ENCODE results near the gene PLD4.
A peak's percentile ranks its signal among the peaks of the same experiment; 100 is the strongest.
"Not testable (repeated sequence)": the region's sequence is repeated elsewhere in the genome, so short reads cannot be mapped to it uniquely, and the experiment has no call there.

The PLD4 gene

DNA sequence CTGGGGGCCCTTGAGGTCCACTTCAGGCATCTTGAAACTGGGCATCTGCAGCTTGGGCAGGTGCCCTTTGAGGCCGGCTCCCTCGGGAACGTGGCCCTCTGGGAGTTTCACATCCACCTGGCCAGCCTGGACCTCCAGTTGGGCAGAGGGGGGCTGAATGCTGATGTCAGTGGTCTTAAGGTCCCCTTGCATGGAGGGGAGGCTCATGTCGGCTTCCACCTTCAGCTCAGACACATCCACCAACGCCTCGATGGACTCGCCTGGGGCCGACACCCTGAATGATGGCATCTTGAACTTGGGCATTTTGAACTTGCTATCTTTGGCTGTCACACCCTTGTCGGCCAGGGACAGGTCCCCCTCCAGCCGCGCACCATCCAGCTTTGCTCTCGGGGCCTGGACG is 22.5 kb downstream of the PLD4 start:
- DNase-seq; intact Hi-C loops (cut with DNase I): not testable (repeated sequence)

DNA sequence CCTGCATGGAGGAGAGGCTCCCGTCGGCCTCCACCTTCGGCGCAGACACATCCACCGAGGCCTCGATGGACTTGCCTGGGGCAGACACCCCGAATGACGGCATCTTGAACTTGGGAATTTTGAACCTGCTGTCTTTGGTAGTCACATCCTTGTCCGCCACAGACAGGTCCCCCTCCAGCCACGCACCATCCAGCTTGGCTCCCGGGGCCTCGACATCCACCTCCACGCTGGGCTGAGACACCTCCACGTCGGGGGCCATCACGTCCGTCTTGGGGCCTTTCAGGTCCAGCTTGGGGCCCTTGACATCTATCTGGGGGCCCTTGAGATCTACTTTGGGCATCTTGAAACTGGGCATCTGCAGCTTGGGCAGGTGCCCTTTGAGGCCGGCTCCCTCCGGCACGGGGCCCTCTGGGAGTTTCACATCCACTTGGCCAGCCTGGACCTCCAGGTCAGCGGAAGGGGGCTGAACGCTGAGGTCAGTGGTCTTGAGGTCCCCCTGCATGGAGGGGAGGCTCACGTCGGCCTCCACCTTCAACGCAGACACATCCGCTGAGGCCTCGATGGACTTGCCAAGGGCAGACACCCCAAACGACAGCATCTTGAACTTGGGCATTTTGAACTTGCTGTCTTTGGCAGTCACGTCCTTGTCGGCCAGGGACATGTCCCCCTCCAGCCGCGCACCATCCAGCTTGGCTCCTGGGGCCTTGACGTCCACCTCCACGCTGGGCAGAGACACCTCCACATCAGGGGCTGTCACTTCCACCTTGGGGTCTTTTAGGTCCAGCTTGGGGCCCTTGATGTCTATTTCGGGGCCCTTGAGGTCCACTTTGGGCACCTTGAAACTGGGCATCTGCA is 23.4 kb downstream of the PLD4 start:
- intact Hi-C loops (cut with DNase I); DNase-seq: not testable (repeated sequence)

DNA sequence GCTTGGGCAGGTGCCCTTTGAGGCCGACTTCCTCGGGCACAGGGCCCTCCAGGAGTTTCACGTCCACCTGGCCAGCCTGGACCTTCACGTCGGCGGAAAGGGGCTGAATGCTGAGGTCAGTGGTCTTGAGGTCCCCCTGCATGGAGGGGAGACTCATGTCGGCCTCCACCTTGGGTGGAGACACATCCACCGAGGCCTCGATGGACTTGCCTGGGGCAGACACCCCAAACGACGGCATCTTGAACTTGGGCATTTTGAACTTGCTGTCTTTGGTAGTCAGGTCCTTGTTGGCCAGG is 24.0 kb downstream of the PLD4 start:
- intact Hi-C loops (cut with DNase I), result no loop called here
- DNase-seq, result no peak

DNA sequence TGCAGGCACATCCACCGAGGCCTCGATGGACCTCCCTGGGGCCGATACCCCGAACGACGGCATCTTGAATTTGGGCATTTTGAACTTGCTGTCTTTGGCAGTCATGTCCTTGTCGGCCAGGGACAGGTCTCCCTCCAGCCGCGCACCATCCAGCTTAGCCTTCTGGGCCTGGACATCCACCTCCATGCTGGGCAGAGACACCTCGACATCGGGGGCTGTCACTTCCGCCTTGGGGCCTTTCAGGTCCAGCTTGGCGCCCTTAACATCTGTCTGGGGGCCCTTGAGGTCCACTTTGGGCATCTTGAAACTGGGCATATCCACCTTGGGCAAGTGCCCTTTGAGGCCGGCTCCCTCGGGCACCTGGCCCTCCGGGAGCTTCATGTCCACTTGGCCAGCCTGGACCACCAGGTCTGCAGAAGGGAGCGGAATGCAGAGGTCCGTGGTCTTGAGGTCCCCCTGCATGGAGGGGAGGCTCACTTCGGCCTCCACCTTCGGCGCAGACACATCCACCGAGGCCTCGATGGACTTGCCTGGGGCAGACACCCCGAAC is 24.8 kb downstream of the PLD4 start:
- intact Hi-C loops (cut with DNase I); DNase-seq: not testable (repeated sequence)

DNA sequence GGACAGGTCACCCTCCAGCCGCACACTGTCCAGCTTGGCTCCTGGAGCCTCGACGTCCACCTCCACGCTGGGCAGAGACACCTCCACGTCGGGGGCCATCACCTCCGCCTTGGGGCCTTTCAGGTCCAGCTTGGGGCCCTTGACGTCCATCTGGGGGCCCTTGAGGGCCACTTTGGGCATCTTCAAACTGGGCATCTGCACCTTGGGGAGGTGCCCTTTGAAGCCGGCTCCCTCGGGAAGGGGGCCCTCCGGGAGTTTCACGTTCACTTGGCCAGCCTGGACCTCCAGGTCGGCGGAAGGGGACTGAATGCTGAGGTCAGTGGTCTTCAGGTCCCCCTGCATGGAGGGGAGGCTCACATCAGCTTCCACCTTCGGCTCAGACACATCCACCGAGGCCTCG is 25.3 kb downstream of the PLD4 start:
- no peak for DNase-seq
- intact Hi-C loops (cut with DNase I), result no loop called here

DNA sequence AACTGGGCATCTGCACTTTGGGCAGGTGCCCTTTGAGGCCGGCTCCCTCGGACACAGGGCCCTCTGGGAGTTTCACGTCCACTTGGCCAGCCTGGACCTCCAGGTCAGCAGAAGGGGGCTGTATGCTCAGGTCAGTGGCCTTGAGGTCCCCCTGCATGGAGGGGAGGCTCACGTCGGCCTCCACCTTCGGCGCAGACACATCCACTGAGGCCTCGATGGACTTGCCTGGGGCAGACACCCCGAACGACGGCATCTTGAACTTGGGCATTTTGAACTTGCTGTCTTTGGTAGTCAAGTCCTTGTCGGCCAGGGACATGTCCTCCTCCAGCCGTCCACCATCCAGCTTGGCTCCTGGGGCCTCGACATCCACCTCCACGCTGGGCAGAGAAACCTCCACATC is 26.0 kb downstream of the PLD4 start:
- not testable (repeated sequence) for DNase-seq

DNA sequence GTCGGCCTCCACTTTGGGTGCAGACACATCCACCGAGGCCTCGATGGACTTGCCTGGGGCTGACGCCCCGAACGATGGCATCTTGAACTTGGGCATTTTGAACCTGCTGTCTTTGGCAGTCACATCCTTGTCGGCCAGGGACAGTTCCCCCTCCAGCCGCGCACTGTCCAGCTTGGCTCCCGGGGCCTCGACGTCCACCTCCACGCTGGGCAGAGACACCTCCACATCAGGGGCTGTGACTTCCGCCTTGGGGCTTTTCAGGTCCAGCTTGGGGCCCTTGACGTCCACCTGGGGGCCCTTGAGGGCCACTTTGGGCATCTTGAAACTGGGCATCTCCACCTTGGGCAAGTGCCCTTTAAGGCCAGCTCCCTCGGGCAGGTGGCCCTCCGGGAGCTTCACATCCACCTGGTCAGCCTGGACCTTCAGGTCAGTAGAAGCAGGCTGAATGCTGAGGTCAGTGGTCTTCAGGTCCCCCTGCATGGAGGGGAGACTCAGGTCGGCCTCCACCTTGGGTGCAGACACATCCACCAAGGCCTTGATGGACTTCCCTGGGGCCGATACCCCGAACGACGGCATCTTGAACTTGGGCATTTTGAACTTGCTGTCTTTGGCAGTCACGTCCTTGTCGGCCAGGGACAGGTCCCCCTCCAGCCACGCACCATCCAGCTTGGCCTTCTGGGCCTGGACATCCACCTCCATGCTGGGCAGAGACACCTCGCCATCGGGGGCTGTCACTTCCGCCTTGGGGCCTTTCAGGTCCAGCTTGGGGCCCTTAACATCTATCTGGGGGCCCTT is 27.4 kb downstream of the PLD4 start:
- DNase-seq; intact Hi-C loops (cut with DNase I): not testable (repeated sequence)

More for the DNA sequence above, 26.0 kb downstream of the PLD4 start:
- intact Hi-C loops (cut with DNase I), result not testable (repeated sequence)

DNA sequence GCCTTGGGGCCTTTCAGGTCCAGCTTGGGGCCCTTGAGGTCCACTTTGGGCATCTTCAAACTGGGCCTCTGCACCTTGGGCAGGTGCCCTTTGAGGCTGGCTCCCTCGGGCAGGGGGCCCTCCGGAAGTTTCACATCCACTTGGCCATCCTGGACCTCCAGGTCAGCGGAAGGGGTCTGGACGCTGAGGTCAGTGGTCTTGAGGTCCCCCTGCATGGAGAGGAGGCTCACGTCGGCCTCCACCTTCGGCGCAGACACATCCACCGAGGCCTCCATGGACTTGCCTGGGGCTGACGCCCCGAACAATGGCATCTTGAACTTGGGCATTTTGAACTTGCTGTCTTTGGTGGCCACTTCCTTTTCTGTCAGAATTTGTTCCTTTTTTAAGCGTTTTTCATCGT is 28.4 kb downstream of the PLD4 start:
- intact Hi-C loops (cut with DNase I), result no loop called here
- no peak for DNase-seq

DNA sequence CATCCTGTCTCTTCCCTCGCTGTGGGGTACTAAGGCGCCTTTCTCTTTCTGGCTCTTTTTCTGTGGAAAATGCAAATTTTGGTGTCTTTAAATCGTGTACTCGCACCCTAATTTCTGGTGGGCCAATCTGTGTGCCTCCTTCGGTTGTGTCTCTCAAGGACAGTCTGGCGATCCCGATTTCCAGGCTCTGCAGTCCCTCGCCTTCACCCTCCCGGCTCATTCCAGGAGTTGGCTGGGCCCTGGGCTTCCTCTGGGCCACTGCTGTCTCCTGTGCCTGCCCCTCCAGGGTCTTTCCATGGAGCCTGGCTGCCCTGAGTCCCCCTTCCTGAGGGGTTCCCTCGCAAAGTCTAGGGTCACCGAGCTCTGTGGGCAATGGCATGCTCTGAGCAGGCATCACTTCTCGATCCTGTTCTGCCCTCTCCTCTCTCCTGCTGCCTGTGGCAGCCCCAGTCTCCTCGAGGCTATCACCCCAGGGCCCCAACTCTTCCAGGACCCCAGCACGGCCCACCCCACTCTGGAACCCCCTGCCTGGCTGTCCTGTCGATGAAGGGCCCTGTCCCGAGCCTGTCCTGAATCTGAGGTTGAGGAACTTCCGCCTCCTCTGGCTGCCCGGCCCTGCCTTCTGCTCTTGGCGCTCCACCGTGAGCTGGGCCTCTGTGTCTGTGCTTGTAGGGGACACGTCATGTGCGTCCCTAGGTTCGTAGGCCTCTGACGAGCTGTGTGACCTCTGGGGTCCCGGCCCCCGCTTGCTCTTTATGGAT is 29.4 kb downstream of the PLD4 start:
- intact Hi-C loops (cut with DNase I), result no loop called here

DNA sequence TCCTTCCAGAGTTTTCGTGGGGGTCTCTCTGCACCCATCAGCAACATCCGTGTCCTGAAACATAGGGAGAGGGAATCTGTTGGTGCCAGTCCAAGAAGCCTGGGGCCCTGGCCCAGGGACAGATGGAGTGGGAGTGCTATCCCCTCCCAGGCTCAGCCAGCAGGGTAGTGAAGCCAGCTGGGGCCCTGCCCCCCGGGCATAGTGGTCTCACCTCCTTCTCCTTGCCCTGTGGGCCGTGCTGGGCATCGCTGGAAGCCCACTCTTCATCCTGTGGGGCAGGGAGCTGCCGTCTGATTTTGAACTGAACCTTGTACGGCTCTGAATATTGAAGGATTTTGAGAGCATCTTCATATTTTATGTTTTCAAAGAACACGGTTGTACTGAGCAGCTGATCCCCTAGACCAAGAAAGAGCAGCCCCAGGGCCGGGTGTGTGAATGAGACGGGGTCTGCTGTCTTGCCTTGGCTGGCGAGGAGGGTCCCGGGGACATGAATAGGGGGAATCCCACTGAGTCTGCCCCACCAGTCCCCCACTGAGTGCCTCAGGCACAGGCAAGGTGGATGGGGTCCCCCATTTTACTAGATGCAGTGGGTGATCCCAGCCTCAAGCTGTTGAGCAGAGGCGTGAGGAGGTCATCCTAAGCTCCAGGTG is 30.2 kb downstream of the PLD4 start:
- intact Hi-C loops (cut with DNase I), result no loop called here
- no peak for DNase-seq

More for the DNA sequence above, 29.4 kb downstream of the PLD4 start:
- DNase-seq, result no peak

DNA sequence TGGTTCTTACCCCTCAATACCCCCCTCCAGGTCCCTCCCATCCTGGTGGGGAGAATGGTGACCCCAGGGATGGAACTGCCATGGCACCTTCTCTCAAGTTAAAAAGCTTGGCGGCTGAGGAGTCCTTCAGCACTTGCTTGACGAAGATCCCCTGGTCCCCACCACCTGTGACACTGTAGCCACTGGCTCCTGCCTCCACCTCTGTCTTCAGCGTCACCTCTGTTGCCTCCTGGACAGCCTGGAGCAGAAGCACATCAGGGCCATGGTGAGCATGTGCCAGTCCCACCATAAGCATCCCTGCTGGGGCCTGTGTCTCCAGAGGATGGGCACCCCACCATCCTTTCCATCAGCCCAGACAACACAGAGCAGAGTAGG is 30.7 kb downstream of the PLD4 start:
- intact Hi-C loops (cut with DNase I), result no loop called here
- DNase-seq, result no peak

DNA sequence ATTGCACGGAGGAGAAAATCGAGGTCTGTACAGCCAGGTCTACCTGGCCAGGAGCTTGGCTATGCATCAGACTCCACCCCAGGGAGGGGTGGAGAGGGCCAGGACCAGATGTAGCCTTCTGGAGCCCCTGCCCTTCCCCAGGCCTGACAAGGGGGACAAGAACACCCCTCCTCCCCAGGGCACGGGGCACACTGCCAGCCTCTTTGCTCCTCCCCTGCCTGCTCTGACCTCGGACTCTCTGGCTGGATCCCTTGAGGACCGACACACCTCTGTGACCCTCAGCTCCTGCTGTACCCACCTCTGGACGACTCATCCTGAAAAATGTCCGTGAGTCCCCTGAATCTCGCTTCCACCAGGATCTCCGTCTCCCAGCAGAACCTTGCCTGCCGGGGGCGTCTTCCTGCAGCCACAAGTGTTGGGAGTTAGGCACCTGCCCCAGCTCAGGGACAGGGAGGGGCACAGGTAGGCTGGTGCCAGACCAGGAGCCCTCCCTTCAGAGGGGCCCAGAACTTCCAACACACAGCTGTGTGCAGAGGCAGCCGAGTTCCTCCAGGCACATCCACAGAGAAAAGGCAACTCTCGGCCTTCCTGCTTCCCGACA is 31.7 kb downstream of the PLD4 start:
- intact Hi-C loops (cut with DNase I), result no loop called here
- peak in 1 of 42 donors; percentile 6 for DNase-seq

DNA sequence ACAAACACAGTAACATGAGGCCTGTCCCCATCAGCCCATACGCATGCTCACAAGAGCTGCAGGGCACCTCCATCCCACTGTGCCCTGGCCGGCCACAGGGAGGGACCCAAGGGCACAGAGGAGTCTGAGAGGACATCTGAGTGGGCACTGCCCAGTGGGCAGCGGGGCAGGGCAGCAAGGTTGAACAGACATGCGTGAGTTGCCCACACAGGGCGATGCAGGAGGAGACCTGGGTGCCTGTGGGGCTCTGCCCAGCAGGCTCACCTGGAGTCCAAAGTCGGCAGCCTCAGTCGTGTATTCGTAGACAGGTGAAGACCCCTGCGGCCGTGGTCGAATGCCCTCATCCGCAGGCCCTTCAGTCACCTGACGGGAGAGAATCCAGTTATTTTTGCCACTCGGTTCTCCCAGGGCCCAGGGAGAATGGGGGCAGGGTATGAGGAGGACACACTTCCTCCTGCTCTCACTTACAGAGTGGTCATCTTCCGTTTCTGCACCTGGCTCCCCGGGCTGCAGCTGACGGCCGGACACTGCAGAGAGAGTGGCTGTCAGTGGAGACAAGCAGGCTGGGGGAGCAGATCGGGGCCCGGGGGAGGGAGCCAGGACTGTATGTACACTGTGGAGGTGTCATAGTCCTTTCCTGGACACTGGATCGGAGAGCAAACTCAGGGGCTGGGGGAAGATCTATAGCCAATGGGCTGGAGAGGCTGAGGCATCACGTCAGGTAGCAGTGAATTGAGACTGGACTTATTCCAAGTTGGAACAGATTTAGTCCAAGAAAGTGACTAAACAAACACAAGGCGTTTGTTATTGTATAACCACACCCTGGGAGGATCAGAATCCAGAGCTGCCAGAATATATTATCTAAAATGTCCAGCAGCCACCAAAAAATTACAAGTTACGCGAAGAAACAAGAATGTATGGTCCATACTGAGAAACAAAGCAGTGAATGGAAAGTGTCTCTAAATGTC is 32.8 kb downstream of the PLD4 start:
- DNase-seq, result no peak
- intact Hi-C loops (cut with DNase I), result no loop called here

DNA sequence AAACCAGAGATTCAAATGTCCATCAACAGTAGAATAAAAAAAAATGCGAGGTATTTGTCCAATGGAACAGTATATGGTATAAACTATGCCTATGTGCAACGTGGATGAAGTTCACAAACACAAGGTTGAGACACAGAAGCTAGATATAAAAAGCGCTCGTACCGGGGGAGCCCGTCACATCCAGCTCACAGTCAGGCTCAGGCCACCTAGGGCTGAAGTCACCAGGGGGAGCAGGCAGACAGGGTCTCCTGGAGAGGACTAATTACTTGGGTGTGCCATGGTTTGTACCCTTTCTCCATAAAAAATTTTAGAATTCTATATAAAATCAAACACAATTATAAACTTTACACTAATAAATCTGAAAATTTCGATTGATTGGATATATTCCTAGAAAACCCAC is 39.9 kb downstream of the PLD4 start:
- no peak for DNase-seq
- intact Hi-C loops (cut with DNase I), result no loop called here

DNA sequence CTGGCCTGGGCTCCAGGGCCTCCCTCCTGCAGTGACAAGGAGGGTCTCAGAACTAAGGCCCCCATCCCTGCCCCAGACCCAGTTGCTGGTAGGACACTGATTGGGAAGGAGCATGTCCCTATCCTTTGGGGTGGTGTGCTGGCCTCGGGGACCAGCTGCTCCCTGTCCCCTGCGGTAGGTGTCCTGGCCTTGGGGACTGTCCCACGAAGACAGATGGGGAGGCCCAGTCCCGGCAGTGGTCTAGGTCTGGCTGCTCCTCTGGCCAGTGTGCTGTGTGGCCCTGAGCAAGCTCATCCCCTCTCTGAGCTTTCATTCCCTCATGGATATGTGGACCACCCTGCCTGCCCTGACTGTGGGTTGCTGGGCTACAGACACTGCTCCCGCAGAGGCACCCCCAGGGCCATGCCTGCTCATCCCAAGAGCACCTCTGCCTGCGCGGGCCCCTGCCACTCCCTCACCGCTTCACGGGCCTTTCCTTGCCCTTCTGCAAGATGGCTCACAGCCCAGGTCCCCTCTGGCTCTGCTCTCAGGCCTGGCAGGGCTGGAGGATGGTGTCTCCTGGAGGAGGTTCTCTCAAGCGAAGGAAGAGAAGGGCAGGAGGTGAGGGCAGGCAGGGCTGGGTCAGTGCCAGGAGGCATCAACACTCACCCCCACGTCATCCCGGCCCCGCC is 41.0 kb downstream of the PLD4 start:
- intact Hi-C loops (cut with DNase I), result no loop called here
- DNase-seq, result peak in 1 of 42 donors; percentile 6

DNA sequence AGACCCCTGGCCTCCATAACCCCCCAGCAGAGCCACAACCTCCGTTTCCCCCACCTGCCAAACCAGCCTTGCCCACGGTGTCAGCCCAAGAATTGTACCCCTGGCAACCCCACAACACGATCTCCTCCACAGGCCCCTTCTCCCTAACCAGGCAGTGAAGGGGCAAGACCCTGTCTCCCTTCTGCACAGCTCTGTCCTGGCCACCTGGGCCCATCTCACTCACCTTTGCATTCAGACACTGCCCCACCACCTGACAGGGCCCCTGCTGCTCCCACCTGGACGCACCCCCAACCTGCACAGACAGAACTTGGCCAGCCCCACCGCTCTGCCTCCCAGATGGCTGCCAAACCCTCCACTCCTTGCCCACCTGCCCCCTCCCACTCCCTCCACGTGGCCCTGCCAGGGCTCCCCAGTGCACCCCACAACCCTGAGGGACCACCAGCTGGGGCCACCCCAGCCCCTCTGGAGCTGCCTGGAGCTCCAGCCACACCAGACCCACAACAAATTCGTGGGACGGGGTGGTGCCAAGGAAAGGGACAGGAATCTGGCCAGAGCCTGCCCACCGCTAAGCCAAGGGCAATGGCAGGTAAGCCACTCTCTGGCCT is 41.7 kb downstream of the PLD4 start:
- DNase-seq, result no peak
- intact Hi-C loops (cut with DNase I), result no loop called here

DNA sequence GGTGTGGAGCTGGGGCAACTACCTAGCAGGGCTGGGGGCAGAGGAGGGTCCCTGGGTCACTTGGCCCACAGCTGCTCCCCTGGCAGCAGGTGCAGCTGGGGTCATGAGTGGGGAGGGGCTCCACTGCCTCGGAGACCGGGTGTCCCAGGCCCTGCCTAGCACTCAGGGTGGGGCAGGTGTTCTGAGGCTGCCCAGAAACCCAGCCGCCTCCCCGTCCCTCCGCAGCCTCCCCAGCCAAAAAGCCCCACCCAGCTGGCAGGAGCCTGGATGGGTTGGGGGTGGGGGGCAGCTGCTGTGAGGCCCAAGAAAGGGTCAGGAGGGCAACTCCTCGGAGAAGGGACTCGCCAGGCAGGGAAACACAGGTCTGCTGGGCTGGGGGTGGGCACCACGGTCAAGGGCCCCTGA is 42.3 kb downstream of the PLD4 start:
- DNase-seq, result no peak
- intact Hi-C loops (cut with DNase I), result no loop called here
